Posterior cingulate gyrus (tissue), 11 donors: Measurements from ENCODE around the gene CEMP1.
A peak's percentile ranks its signal among the peaks of the same experiment; 100 is the strongest.
"Not testable (repeated sequence)": the region's sequence is repeated elsewhere in the genome, so short reads cannot be mapped to it uniquely, and the experiment has no call there.

Experiments used
- DNase-seq, 10 donors: peaks; one replicate each; pipeline versions ENCODE4 v3.0.0 to v3.0.0-alpha.2; 2020 to 2021; ENCODE audit warnings: mixed read lengths in 3 of 10
- intact Hi-C: fragments of 100-400 bp; cut with DNase I; formaldehyde crosslinking; loops from one replicate; pipeline ENCODE4 v1.15.1; 2023

CEMP1 gene, protein sequence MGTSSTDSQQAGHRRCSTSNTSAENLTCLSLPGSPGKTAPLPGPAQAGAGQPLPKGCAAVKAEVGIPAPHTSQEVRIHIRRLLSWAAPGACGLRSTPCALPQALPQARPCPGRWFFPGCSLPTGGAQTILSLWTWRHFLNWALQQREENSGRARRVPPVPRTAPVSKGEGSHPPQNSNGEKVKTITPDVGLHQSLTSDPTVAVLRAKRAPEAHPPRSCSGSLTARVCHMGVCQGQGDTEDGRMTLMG

GRCh38 chr16:2531371-2531695 lies at the start of gene CEMP1:
TSS of gene CEMP1 (minus strand) at chr16:2531408. CDS start at chr16:2531073, 335 bp downstream.
- intact Hi-C loops: no loop called here
- DNase-seq: no peak

- intact Hi-C loops: not testable (repeated sequence)
These were observed 49.6 kb upstream of the CEMP1 start for GRCh38 chr16:2580818-2581217.

DNA sequence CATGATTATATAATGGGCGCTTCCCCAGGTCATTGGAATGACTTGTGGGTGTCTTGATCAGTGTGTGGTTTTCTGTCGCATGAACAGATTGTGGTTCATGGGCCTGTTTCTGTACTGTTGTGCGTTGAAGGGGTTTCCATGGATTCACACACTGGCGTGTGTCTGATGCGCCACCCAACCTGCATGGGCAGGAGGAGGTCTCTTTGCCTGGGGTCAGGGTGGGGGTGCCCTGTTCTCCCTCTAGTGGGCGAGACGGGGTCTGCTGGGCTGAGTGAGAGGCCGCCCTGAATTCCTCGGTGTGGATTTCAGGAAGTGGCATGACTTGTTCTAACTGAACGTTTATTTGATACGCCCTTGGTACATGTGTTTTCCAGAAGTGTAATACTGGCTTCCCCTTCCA lies 48.9 kb upstream of the CEMP1 start:
- intact Hi-C loops: not testable (repeated sequence)
- peak in 2 of 10 donors; percentile 27 to 31 for DNase-seq

More at GRCh38 chr16:2580818-2581217, 49.6 kb upstream of the CEMP1 start:
- DNase-seq: not testable (repeated sequence)

GRCh38 chr16:2578905-2579304 lies 47.7 kb upstream of the CEMP1 start:
- DNase-seq, intact Hi-C loops: not testable (repeated sequence)

- intact Hi-C loops: not testable (repeated sequence)
- DNase-seq: peak in 2 of 10 donors; percentile 12 to 62
These were observed 45.8 kb upstream of the CEMP1 start for GRCh38 chr16:2577044-2577443.

GRCh38 chr16:2575839-2576238 lies 44.6 kb upstream of the CEMP1 start:
- intact Hi-C loops: not testable (repeated sequence)
- peak in 1 of 10 donors; percentile 56 for DNase-seq

DNA sequence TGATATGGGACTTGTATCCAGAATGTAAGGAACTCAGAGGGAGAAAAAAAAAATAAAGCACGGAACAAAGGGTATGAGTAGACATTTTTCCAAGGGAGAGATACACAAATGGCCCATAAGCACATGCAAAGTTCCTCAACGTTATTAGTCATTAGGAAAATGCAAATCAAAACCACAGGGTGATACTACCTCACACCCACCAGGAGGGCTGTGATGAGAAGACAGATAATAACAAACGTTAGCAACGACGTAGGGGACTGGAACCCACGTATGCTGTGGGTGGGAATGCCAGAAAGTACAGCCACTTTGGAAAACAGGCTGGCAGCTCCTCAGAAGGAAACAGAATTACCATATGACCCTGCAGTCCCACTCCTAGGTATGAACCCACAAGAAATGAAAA lies 41.5 kb upstream of the CEMP1 start:
- intact Hi-C loops: not testable (repeated sequence)

DNA sequence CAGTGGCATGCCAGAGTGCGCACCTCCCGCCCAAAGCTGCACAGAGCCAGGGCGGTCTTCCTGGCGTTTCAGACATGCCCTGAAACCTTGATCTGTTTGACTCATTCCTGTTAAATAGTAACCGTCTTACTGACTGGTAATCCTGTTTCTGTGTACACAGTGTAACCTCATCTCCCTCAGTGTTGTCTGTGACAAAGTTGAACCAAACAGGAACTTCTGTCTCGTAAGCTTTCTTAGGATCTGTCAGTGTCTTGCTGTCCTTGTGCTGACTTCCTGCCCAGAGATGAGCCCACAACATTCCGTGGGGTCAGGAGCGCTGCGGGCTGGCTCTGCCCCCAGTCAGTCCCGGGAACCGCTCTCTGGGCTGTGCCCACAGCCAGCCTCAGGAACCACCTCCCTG lies 37.4 kb upstream of the CEMP1 start:
- intact Hi-C loops, DNase-seq: not testable (repeated sequence)

More for the DNA sequence above, 41.5 kb upstream of the CEMP1 start:
- DNase-seq: not testable (repeated sequence)

DNA sequence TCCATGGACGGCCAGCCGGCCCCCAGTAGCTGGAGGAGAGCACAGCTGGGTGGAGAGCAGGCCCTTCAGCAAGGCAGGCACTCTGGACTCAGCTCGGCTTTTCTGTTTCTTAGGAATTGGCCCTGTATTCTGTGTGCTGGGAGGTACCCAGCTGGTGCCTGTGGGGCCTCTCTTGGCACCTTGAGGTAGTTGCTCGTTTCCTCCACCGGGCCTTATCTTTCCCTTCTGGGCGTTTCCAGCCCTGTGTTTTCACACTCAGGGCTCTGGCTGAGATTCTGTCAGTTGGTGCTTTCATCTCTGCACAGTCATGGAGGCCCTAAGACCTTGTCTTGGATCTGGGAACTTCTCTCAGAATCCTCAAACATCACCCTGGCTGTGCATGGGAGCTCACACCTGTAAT lies 36.3 kb upstream of the CEMP1 start:
- intact Hi-C loops, DNase-seq: not testable (repeated sequence)

- DNase-seq: peak in 9 of 10 donors; percentile 59 to 96 (median 81)
These were observed 29.6 kb upstream of the CEMP1 start for GRCh38 chr16:2560798-2561133.

GRCh38 chr16:2560131-2560797 lies 29.1 kb upstream of the CEMP1 start:
- intact Hi-C loops: not testable (repeated sequence)
- DNase-seq: peak in 1 of 10 donors; percentile 12

More at GRCh38 chr16:2560798-2561133, 29.6 kb upstream of the CEMP1 start:
- intact Hi-C loops: not testable (repeated sequence)

DNA sequence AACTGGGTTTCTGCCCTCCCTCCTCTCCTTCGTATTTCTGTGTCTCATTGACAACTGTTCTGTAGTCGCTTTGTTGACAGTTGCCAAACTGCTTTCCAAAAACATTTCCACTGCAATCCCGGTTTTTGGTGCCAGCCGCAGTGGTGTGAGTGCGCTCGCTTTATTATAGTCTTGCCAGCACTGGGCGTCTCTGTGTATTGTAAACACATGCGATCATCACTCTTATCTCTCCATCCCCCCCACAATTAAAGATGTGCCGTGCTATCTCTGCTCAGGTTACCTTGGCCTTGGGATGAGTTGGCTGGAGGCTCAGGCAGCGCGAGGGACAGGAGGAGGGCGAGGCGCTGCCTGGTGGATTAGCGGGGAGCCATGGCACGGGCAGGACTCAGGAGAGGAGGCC lies 25.9 kb upstream of the CEMP1 start:
- intact Hi-C loops: not testable (repeated sequence)
- DNase-seq: peak in 3 of 10 donors; percentile 34 to 78 (median 68)

DNA sequence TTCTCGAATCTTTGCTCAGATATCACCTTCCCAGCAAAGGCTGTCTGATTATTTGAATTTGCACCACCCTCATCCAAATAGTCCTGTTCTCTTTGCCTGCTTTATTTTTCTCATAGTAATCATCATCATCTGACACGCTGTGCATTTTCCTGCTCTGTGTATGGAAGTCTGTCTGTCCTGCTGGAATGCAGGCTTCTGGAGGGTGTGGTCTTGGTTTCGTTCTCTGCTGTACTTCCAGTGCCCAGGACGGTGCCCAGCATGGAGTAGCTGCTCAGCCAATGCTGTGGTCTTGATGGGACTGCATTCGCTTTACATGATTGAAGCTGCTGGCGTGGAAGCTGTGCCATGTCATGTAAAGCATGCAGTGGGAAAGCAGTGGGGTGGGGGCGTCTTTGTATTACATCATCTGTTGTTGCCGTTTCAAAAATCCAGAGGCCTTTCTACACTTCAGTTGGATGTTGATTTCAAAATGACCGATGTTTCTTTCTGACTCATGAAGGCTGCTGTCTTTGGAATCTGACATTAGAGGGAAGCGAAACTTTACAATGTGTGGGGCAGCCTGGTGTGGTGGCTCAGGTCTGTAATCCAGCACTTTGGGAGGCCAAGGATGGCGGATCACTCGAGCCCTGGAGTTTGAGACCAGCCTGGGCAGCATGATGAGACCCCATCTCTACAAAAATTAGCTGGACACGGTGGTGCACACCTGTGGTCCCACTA lies 23.7 kb upstream of the CEMP1 start:
- intact Hi-C loops, DNase-seq: not testable (repeated sequence)

GRCh38 chr16:2551420-2551889 lies 20.2 kb upstream of the CEMP1 start:
- intact Hi-C loops: not testable (repeated sequence)
- DNase-seq: peak in 3 of 10 donors; percentile 7 to 35 (median 16)

DNA sequence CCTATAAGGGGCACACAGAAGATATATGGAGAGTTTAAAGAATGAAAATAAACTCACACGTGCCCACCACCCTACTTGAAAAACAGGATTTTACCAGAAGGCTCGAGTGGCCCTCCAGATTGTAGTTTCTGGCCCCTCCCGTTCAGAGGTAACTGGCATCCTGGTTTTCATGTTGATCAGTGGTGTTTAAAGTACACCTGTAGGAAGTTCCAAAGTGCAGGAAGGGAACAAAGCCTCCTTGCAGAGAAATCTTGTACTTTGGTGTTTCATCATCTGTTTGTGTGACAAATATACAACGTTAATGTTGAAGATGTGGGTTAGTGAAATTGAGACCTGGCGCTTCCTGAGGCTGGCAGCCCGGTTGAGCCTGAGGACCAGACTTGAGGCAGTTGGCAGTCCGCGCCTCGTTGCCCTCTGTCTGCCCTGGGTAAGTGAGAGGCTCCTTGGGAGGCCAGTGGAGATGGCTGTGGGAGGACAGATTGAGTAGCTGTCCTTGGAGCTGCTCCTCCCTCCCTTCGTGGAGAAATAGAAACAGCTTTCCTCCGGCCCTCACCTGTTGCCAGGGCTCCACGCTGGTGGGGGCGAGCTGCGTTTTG lies 19.2 kb upstream of the CEMP1 start:
- intact Hi-C loops, DNase-seq: not testable (repeated sequence)

DNA sequence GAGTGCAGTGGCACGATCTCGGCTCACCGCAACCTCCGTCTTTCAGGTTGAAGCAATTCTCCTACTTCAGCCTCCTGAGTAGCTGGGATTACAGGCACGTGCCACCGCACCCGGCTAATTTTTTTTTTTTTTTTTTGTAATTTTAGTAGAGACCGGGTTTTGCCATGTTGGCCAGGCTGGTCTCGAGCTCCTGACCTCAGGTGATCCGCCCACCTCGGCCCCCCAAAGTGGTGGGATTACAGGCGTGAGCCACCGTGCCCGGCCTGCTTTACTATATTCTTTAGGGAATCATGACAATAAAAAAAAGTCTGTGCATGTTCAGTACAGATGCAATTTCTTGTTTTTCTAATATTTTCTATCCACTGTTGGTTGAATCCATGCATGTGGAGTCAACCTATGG lies 12.6 kb upstream of the CEMP1 start:
- DNase-seq: peak in 3 of 10 donors; percentile 21 to 77 (median 56)
- intact Hi-C loops: not testable (repeated sequence)

GRCh38 chr16:2541409-2541808 lies 10.2 kb upstream of the CEMP1 start:
- intact Hi-C loops: not testable (repeated sequence)
- peak in 2 of 10 donors; percentile 25 to 50 for DNase-seq

DNA sequence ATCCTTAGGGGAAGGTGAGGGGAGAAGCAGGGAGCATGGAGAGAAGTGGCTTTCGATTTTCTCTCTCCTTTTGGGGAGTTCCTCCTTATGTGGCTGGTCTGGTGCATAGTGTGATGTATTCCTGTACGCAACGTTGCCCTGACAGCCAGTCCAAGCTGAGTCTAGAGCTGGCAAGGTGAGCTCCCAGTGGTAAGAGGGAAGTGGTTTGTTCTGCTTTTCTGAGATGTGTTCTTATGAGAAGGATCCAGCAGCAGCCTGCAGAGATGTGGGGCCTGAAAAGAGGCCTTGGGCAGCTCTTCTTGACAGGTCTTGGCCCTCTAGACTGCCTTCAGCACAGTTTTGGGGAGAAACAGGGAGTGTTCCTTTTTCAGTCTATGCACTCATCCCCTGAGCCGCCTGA lies 9.7 kb upstream of the CEMP1 start:
- DNase-seq: not testable (repeated sequence)

DNA sequence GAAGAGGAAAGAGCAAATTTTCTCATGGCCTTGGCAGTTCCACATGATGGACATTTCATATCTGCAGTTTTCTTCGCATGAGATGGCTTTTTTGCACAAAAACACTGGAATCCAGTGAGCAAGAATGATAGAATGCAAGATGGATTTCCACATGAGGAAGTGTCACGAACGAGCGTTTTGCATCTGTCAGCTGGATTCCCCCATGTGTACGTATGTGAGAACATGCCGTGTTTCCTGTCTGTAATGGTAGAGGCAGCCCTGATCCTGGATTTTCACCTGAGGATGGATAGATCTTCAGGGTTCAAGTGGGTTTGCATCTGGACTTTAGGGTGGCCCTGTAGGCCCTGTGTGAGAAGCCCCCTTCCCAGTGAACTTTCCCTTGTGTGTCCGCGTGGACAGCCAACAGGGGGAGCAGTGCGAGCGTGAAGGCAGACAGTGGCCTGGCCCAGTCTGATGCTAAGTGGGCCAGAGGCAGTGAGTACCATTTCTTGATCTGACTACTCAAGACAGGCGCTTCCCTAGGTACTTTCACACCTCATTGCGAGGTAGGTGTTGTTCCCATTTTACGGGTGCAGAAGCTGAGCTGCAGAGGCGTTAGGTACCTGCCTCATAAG lies 8.7 kb upstream of the CEMP1 start:
- intact Hi-C loops: not testable (repeated sequence)
- peak in 8 of 10 donors; percentile 56 to 90 (median 58) for DNase-seq

More for the DNA sequence above, 9.7 kb upstream of the CEMP1 start:
- intact Hi-C loops: not testable (repeated sequence)

- peak in 2 of 10 donors; percentile 29 to 50 for DNase-seq
- intact Hi-C loops: not testable (repeated sequence)
These were observed 8.1 kb upstream of the CEMP1 start for GRCh38 chr16:2539192-2539844.
